Activated naive CD4-positive, alpha-beta T cell (primary cell): Measurements from ENCODE around the gene SMYD3.
"Not testable (repeated sequence)": the region's sequence is repeated elsewhere in the genome, so short reads cannot be mapped to it uniquely, and the experiment has no call there.

Experiments
- DNase-seq, 4 experiments: peaks; one replicate each; lab custom pipeline; 2025; lab: John Stamatoyannopoulos, UW

Gene SMYD3

DNA sequence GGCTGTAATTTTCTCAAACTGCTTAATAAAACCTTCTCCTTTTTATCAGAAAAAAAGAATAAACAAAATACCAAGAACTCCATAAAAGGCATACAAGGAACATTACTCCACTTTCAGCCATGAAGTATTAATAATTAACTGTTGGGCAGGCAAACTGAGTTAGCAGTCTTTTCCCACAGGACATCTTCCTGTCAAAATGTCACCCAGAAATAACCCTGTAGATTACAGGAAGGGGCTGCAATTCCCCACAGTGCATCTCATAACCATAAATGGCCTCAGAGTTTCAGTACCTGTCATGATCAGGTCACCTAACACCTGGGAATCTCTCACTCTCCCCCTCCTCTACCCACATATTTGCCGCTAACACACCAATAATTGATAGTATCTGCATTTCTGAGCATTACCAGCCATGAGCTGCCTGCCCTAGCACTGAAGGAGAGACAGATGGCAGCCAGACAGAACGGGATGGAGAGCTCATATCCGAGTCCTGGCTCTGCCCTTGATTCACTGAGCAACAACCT lies 475.0 kb downstream of the SMYD3 start:
- DNase-seq, result no peak

DNA sequence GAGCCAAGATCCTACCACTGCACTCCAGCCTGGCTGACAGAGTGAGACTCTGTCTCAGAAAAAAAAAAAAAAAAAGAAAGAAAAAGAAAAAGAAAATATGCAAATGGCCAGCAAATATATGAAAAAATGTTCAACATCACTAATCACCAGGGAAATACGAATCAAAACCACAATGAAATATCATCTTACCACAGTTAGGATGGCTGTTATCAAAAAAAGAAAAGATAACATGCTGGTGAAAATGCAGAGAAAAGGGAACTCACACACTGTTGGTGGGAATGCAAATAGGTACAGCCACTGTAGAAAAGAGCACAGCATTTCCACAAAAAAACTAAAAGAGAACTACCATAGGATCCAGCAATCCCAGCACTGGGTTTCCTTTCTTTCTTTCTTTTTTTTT lies 477.5 kb downstream of the SMYD3 start:
- DNase-seq, result no peak

DNA sequence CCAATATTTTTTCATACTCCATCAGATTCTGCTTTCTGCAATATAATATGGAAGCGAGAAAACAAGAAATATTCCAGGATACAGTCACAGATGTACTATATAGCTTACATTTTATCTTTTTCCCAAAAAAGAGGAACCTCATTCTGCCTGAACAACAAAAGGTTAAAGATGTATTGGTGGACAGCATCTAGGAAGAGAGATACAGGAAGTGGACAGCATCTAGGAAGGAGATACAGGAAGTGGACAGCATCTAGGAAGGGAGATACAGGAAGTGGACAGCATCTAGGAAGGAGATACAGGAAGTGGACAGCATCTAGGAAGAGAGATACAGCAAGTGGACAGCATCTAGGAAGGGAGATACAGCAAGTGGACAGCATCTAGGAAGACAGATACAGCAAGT lies 483.0 kb downstream of the SMYD3 start:
- DNase-seq, result not testable (repeated sequence)

DNA sequence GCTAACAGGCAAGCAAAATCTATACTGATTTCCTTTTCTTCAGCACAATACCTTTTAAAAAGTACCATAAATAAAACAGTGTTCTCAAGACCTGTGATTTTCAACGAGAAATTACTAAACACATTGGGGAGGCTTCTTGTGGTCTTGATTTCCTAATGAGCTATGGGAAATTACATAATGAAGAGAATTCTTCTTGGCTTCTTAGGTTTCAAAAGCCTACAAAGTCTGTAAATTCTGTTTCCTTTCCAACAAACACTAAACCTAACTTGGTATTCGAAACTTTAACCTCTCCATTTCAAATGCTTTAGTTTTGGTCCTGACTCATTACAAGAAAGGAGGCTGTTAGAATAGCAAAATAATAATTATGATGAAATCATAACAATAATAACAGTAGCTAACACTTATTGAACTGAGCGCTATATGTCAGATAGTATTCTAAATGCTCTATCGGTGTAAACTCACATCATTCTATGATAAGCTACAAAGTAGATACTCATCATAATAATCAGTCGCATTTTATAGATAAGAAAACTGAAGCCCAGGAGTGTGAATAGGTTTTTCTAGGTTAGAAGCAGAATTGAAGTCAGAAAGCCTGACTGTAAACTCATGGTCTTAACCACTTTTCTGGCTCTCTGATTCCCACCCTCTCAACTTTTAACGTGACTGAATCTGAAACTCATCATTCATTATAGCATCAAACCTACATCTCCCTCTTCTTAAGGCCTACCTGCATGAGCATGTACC lies 486.7 kb downstream of the SMYD3 start:
- DNase-seq, result no peak

DNA sequence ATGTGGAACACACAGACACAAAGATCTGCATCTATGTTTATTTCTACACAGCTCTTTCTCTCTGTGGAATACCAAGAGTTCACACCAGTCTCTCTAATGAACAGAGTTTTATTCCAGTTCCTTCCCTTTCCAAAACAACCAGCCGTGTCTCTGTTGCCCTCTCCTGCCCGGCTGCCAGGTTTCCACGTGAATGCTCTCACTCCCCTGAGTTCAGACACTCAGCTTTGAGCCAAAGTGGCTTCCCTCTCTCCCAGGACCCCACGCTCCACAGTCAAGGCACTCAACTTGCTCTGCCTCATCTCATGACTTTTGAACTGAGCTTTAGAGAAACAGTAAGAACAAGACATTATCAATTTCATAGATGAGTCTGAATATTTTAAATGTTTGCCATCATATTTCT lies 488.9 kb downstream of the SMYD3 start:
- DNase-seq, result no peak

DNA sequence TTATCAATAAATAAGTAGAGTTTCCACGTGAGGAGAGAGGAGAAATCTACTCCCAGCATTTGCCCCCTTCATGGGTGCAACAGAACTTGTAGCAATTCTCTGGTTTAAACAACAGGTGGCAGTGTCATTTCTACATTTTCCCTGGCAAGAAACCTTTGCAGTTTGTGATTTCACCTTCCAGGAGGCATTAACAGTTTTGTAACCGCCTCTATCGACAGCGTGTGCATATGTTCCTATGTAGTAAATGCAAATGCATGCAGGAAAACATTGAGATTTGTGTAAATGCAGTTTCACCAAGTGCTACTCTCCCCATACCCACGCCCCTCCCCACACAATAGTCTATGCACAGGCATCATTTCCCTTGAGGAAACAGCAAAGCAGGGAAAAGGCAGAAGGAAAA lies 494.7 kb downstream of the SMYD3 start:
- DNase-seq, result no peak

DNA sequence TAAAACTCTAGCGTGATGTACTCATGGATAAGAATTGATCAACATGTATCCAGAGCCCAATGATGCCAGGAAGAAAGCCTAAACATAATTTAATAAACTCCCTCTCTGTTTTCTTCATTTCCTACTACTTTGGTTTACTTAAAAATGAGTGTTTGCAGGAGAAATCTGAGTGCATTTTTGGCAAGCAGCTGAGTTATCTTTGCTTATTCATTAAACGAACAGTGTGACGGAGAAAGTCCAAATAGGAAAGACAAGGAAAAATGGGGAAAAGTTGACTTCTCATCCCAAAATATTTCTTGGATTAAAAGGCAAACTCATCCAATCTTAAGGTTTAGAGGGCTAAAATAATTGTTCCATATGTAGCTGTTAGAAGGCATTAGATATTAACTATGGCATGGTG lies 496.7 kb downstream of the SMYD3 start:
- DNase-seq, result no peak

DNA sequence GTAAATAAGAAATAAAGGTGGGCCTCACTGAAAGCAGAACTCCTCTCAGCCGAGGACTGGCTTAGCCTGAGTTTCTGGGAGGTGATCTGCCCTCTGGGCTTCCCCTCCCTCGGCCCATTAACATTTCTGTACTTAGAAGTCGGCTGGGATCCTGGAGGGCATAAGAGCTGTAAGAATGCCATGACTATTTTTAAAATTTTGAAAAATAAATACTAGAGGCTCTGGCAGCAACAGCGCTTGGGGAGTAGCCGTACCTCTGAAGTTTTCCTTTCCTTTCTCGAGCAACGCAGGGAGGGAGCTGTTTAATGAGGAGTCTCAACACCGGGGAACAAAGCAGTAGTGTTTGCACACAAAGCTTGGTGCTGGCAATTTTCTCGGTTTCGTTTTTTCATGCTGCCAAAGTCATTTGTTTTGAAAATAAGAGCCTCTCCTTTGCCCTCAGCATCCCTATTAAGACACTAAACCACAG lies 498.7 kb downstream of the SMYD3 start:
- no peak for DNase-seq

DNA sequence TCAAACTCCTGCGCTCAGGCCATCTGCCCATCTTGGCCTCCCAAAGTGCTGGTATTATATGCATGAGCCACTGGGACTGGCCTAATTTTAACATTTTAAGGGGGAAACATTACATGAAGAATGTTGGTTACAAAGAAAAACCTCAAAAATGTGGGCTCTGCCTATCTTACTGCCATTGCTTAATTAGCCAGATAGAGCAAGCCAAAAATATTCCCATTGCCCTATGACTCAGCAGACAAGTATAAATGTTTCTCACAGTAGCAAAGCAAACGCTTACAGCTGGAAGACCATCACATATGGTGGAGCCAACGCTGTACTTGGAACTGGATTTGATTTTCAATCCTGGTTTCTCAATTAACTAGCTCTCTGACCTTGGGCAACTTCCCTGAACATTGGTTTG lies 502.0 kb downstream of the SMYD3 start:
- no peak for DNase-seq

DNA sequence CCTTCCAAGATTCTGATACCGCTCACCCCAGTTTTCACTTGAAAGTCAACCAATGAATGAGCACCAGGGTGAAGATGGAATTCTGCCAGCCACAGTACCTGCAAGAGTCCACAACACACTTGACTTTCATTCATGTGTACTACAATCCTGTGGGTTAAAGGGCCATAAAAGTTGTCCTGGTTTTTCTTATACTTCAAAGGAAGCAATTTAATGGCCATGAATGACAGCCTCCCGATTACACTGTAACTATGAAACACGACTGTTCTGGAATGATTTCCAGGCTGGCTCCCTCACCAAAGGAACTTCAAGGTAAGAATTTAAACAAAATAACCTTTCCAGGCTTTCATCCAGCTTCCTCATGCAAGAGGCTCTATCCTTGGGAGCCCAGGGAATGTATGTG lies 502.8 kb downstream of the SMYD3 start:
- no peak for DNase-seq

DNA sequence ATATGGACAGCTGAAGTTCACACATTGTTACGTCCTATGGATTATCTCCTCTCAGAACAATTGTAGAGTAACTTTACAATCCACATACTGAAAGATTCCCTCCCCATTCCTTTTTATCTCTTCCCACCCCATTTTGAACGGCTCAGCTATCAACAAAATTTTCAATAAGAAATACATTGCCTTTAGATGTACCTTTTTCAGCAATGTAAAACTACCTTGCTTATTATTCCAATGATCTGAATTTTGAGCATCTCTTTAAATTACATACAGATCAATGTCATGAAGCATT lies 503.7 kb downstream of the SMYD3 start:
- DNase-seq, result no peak

DNA sequence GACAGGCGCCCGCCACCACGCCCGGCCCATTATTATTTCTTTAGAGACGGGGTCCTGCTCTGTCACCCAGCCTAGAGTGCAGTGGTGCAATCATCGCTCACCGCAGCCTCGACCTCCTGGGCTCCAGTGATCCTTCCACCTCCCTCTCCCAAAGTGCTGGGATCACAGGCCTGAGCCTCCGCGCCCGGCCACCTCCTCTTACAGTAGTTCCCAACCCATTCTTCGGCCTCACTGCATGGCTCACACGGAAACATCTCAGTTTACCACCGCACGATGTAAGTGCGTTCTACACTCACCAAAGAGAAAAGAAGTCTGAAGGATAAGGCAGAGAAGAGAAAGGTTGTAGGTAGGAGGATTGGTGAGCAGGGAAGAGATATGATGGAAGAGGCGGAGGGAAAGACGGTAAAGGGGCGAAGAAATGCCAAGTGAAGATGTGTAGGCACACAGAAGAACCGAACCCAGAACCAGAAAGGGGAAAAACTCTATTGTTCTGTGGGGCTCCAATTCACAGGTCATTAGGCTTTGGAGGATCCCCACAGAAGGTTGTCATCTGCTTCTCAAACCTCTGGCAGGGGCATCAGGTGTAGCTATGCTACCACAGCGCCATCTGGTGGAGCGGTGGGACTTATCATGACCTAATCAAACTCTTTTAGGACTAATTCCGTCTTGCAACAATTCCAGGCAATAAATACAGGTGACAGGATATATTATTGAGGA lies 504.2 kb downstream of the SMYD3 start:
- DNase-seq, result peak; percentile 50 to 78 (median 72)

DNA sequence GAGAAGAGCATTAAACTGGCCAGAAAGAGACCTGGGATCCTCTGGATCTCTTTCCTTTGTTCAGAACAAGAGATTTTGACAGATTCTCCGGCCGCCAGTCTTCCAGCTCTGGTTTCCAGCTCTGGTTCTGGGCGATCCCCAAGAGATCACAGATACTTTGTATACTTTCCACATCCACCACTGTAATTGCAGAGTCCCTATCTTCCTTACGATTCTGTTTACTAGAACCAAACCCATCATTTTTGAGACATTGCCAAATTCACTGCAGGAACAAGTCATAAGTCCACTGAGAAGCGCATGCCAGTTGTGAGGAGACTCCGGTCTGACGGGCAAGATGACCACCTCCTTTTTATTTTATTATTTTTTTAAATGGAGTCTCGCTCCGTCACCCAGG lies 505.2 kb downstream of the SMYD3 start:
- no peak for DNase-seq

DNA sequence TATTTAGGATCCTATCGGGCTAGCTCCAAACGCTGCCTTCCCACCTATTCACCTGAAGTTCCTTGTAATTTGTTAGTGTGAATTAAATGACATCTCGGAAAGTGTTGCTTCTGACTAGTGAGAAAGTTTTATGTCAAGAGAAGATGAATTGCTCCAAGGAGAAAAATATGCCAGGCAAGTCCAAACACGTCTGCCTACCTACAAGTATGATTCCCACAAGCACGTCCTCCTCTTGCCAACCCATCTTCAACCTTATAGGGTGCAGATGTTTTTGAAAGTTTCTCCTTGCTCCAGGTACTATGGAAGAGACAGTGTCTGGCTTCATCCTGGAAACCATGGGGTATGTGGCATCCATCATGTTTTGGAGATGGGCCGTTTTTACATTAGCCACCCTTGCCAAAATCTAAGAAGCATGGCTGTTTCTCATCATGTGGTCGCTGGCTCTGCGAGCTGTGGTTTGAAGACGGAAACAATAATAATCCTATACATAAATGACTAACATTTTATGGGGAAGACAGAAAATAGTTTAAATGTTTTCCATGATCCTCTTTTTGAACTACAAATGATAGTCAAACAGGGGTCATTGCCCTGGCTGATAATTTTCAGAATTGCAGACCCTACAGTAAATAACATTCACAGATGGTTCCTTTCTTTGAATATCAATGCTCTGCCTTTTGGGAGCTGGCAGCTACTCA lies 505.8 kb downstream of the SMYD3 start:
- no peak for DNase-seq

DNA sequence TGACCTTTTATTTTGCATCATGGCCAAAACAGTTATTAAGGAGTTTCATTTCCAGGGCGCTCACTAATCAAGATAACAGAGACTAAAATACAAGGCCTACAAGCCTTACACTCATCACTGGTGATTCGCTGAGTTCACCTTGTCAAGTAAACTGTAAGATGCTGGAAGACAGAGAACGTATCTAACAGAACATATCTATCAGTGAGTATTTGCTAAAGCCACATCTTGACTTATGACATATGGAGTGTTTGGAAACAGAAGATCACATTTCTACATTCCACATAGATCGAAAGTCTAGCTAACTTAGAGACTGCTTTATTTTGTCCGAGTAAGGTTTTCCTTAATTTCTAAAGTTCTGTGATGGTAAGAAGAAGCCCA lies 506.5 kb downstream of the SMYD3 start:
- DNase-seq, result no peak

DNA sequence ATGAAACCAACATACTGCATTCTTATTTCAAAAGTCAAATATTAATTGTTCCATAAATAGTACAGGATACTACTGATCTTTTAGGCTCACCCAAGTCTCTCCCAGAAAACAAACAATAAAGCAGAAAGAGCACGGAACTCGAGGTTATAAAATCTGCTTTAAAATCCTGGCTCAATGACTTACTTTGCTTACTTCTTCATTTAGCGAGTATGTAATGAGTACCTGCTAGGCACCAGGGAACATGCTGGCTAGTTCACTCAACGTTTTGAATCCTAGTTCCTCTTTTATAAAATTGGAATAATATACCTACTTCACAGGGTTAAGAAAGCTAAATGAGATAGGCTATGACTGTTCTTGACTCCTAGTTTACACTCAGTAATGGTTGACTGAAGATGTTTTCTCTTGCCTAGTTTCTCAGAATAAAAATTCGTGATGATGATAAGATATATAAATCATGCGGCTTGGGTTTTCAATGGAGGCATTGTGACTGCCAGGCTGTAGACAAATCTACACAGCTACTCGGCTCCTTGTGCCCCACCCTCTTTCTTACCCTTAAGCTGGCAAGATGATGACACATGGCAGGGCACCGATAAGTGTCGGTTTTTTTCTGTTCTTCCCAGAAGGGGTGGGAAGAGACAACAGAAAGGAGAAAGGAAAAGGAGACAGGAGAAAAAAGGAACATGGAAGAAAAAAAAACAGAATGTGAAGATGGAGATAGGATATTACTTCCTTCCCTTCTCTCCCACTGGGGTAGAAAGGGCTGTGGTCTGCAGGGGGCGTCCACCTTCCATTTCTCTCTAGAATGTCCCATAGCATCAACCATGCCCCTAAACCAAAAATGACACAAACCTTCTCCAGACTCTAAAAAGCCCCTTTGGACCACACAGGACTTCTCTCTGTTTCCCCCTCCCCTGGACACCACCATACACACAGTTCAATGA lies 507.1 kb downstream of the SMYD3 start:
- DNase-seq, result no peak

DNA sequence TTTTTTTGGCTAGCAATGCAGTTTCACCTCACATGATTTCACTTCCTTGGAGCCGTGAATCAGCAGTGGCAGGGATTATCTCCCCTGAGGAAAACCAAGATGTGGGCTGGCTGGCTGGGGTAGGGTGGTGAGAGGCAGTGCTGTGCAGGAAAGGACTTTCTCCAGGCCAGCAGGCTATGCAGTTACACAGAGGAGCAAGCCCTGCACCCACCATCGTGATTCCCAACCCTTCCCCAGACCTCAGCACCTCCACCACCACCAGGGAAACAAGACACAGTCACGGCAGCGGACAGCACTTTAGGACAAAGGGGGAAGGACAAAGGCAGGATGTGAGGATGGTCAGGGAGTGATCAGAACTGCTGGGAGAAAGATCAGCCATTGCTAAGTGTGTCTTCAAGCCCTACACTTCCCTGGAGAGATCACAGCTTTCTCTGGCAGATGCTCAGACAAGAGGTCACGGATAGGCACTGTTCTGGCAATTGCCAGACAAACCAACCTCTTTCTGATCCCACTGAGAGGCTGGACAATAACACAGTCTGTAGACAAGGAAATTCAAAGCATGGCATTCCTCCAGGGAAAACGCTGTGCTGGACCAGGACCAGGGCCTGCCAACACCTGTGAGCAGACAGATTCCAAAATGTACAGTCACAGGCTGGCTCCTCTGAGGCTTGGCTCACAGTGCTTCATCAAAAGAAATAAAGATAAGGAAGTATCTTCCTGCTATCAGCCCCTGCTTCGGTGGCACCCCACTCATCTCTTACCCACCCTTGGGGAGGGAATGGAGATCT lies 509.4 kb downstream of the SMYD3 start:
- no peak for DNase-seq

DNA sequence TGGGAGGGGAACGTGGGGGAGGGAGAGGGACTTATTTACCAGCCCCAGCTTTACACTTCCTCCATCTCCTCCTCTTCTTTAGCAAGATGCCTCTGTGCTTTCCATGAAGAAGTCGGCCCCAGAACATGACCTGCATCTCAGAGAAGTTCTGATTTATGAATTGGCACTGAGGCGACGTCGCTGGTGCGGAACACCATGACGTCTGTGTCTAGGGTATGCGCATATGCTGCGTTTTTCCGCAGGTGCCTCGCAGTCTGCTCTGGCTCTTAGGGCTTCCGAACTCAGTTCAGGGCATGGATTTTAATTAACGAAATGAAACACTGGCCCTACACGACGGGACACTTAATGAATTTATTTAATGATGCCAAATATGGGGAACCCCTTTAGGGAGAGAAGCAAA lies 510.3 kb downstream of the SMYD3 start:
- no peak for DNase-seq

DNA sequence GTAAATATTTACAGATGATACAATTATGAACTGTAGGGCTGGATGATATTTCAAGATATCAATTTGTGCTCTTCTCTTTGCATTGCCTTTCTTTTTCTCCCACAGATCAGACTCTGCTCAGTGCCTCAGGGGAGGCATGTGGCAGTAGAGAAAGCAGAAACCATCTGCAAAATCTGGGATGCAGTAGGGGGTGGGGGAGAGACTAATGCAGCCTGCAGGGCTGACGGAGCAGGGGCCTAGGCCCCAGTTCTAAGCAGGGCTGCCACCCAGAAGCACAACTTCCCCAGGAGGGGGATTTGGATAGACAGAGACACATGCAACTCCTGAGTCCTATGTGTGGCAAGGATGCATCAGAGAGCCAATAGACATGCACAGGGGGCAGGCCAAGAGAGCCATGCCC lies 511.6 kb downstream of the SMYD3 start:
- DNase-seq, result no peak

DNA sequence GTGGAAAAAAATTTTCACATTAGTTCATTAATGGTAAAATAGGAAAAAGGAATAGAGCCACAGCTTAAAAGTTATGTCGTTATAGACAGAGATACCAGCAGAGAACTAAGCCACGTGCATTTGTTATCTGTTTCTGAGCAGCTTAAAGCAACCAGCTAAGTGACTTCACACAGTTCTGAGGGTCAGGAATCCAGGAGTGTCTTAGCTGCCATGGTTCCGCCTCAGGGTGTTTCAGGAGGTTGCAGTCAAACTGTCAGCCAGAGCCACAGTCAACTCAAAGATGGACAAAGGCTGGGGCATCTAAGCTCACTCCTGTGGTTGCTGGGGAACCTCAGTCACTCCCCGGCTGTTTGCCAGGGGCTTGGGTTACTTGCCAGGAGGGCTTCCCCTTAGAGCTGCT lies 515.8 kb downstream of the SMYD3 start:
- no peak for DNase-seq

DNA sequence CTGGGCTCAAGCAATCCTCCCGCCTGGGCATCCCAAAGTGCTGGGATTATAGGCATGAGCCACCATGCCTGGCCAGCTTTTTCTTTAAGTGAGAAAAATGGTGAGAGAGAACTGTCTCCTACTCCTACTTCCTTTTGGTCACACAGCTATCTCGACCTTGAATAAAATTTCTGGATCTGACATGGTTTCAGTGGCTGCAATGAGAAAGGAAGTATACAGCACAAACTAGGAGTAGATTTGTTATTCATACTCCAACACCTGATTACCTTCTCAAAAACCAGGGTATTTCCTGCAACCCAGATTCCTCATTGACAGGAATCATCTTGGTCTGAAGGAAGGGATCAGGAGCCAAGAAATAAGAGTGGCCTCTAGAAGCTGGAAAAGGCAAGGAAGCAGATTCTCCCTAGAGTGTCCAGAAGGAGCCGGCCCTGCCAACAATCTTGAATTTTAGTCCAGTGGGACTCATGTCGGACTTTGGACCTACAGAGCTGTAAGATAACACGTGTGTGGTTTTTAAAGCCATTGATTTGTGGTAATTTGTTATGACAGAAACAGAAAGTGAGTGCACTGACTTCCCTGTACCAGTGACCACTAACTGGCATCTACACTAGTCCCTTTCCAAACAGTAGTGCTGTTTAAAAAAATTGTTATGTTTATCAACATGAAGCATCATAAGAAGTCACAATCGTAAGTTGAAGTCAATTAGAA lies 516.6 kb downstream of the SMYD3 start:
- no peak for DNase-seq
